HG03521 (cell line): ENCODE results near the gene PPHLN1.
A peak's percentile ranks its signal among the peaks of the same experiment; 100 is the strongest.
"Not testable (repeated sequence)": the region's sequence is repeated elsewhere in the genome, so short reads cannot be mapped to it uniquely, and the experiment has no call there.

Source experiments
- ATAC-seq: cut with Tn5 transposase; IDR thresholded peaks from one replicate; pipeline ENCODE4 v1.9.1; 2021; ENCODE audit warnings: mild to moderate bottlenecking, moderate library complexity; ENCODE audit not compliant: unreplicated experiment

The PPHLN1 gene

DNA sequence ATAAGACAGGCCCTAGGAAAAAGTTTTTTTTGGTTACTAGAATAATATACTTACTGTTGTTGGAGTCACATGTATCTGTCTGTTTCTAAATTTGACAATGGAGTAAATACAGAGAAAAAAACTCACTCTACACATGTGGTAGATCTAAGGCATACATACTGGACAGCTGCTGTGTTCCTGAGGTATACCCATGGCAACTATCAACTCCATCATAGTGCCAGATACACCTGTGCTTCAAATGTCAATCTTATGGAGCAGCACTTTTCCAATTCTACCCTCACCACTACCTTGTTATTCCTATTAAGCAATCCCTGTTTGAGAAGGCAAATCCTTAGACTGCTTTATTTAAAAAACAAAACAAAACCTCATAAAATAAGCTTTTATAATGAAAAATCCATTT lies 3.4 kb upstream of the PPHLN1 start:
- no peak for ATAC-seq

DNA sequence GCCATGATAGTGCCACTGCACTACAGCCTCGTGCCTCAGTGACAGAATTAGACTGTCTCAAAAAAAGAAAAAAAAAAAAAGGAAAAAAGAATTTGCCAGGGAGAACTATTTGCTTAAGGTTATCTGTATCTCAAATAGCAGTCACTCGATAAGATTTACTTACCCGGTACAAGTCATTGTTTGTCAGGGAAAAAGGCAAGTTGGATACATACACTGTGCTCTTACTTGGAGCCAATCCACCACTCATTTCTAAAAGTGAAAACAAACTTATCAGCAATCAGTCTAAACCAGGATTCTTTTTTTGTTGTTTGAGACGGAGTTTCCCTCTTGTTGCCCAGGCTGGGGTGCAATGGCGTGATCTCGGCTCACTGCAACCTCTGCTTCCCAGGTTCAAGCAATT lies 2.1 kb upstream of the PPHLN1 start:
- no peak for ATAC-seq

DNA sequence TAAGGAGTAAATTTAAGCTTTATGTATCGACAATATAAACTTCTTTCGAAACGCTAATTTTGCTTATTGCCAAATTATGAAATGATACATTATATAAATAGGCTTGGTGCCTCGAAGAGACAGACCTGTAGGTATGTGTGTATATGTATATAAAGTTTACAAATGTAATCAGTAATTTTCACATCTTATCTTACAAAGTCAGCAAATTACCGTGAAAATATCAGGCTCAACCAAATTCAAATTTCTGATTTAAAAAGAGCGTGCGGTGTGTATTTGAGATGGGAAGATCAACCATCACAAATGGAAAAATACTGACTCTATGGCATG lies 678 bp upstream of the PPHLN1 start:
- ATAC-seq = no peak

DNA sequence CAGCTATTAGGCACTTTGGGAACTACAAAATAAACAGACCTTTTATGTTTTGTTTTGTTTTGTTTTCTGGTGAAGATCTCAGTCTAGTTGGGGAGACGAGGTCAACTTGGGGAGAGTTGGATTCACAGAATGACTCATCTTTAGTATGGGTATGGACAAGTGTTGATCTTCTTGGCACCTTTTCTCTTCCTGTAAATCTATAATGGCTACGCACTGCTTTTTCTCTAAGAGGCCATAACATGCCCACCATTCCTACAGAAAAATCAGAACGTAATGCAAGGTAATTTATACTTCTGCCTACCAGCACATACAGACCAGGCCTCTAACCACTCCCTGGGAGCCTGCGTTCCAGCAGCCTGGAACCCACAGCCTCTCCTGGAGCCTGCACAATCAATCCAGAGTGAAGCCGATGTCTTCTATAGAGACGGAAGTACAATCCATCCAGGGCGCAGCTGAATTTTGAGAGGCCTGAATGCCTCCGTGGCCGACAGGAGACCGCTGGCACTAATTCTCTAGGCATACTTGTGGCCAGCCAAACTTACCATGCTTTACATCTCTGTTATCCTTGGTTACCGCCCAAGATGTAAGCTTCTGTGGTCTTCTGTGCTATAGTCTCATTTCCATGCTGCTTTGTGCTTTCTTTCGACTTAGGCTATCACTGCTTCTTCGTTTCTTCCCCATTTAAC lies 717 bp downstream of the PPHLN1 start:
- peak; percentile 20 for ATAC-seq

DNA sequence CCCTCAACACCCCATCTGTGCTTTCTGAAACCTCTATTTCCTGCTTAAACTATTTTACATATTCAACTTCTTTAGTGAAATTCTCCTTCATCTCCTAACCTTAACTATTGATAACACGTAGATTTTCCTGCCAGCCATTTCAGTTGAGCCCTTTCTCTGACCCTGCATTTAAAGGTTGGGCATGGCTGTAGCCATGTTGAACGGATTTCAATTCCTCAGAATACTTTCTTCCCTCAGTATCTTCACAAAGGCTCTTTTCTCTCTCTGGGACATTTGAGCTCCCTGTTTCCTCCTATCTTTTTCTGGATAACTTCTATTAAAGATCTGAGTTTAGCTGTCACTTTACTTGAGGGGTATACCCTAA lies 1.2 kb downstream of the PPHLN1 start:
- no peak for ATAC-seq

DNA sequence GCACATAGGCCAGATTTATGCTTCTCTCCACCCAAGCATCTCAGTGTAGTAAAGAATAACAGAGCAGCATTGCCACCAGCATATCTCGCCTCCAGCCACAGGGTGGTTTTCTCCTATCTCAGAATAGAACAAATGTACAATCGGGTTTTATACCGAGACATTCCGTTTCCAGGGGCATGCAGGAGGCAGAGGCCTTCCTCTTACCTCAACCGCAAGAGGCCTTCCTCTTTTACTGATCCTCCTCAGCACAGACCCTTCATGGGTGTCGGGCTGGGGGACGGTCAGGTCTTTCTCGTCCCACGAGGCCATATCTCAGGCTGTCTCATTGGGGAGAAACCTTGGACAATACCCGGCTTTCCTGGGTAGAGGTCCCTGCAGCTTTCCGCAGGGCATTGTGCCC lies 4.1 kb downstream of the PPHLN1 start:
- not testable (repeated sequence) for ATAC-seq

DNA sequence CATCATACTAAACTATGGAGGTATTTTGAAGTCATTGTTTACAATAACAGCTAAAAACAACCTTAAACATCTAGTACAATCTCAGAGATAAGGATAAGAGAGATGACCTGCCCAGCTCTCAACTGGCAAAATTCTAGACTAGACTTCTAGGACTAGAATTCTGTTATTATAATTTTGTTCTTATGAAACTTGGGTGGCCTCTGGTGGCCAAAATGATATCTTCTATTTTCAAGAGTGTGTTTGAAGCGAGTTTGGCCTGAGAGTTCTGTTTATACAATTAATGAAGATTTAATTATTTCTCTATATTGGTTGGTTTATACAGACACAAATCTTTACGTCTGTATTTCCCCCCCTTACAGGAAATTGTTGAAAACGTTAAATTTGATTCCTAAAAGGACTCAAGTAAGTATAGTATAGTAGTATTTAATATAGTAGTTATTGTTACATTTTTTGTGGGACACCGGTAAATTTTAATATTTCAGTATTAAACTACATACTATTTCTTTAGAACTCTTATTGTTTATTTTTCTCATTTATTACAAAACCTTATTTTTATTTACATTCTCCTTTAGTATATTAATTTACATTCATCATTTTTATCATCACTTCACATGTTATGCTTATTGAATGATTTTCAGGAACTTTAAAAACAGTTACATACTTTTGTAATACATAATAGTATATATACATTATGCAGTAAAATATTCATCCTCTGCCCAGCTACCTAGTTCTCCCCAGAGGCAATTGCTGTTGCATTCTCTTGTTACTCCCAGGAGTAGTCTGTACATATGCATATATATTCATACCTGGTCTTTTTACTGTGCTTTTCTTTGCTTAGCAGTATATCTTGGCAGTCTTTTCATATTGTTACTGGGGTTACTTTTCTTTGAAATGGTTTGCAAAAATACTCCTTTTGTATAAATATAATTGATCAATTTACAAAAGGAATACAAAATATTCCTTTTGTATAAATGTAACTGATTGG lies 6.6 kb downstream of the PPHLN1 start:
- ATAC-seq = peak; percentile 79

DNA sequence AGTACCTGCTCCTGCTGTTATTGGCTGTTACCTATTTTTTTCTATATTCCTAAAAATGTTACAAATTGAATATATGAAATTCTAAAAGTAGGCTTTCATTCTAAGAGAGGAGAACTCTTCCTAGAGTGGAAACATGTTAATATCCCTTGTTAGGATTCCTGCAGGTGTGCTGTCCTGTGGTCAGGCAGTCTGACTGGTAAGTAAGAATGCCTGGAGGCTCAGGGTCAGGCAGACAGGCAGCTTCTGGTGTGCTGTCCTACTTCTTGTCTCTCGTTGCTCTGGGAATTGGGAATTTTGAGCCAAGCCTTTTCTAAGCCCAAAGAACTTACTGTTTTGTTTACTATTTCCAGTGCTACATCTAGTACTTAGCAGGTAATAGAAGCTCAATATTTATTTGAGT lies 10.3 kb downstream of the PPHLN1 start:
- ATAC-seq = no peak

DNA sequence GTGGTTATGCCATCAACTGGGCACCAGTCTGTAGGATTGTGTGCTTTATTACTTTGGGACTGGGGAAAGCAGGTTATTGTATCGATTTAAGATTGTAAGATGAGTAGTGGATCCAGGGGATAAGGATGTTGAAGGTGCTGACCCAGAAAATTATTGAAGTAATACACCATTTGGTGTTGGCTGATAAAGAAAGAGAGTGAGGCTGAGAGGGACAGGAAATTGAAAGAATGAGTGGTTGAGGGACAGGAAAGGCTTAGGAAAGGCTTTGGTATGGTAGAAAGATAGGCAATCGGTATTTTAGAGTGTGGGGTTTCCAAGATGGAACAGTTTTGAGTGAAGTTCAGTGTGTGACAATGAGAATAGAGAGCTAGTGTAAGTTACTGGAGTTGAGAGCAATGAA lies 12.3 kb downstream of the PPHLN1 start:
- no peak for ATAC-seq

DNA sequence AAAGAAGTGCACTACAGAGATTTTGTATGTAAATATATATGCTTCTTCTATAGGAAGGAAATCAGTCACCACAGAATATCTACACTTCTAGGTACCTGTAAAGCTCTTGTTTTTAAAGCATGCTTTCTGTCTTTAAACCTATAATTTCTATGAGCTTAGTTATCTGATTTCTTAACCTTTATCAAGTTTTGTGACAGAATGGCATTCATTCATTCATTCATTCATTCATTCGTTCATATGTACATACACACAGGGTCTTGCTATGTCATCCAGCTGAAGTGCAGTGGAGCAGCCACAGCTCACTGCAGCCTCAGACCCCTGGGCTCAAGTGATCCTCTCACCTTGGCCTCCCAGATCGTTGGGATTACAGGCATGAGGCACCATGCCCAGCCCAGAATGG lies 16.1 kb downstream of the PPHLN1 start:
- ATAC-seq = no peak

DNA sequence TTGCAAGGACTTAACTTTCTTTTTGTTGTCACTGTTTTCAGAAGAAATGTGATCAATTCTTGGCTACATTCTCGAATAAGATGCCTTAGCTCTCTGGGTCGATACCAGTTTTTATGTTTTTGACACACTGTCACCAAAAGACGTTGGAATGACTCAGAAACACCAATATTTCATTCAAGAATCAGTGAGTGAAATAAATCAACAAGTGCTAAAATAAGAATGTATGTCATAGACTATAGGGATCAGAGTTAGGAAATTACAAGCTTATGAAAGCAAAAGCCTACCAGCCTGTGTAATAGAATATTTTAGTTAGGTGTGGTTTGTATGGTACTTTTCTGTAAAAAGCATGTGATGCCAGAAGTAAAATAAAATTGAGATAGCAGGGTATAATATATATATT lies 17.8 kb downstream of the PPHLN1 start:
- ATAC-seq = no peak

DNA sequence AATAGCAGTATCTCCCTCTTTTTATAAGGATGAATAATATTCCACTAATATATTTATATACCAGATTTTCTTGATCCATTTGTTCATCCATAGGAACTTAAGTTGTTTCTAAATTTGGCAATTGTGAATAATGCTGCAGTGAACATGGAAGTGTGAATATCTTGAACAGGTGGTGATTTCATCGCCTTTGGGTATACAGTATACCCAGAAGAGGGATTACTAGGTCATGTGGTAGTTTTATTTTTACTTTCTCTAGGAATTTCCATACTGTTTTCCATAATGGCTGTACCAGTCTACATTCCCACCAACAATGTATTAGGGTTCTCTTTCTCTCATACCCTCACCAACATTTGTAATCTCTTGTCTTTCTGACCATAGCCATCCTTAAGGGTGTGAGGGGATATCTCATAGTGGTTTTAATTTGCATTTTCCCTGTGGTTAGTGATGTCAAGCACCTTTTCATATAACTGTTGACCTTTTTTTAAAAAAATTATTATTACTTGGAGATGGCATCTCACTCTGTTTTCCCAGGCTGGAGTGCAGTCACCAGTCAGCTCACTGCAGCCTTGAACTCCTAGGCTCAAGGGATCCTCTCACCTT lies 20.5 kb downstream of the PPHLN1 start:
- no peak for ATAC-seq

DNA sequence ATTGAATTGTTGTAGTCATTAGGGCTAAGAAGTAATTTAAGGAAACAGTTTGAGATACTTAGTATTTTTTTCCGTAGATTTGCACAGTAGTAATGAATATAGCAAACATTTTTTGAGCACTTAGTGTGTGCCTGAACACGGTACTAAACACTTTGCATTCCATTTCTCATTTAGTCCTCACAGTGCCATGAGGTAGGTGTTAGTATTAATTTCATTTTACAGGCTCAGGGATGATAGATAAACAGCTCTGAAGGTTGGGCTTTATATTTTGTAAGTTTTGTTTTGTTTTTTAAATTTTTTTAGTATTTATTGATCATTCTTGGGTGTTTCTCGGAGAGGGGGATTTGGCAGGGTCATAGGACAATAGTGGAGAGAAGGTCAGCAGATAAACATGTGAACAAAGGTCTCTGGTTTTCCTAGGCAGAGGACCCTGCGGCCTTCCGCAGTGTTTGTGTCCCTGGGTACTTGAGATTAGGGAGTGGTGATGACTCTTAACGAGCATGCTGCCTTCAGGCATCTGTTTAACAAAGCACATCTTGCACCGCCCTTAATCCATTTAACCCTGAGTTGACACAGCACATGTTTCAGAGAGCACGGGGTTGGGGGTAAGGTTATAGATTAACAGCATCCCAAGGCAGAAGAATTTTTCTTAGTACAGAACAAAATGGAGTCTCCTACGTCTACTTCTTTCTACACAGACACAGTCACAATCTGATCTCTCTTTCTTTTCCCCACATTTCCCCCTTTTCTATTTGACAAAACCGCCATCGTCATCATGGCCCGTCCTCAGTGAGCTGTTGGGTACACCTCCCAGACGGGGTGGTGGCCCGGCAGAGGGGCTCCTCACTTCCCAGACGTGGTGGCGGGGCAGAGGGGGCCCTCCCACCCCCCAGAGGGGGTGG lies 23.4 kb downstream of the PPHLN1 start:
- not testable (repeated sequence) for ATAC-seq

DNA sequence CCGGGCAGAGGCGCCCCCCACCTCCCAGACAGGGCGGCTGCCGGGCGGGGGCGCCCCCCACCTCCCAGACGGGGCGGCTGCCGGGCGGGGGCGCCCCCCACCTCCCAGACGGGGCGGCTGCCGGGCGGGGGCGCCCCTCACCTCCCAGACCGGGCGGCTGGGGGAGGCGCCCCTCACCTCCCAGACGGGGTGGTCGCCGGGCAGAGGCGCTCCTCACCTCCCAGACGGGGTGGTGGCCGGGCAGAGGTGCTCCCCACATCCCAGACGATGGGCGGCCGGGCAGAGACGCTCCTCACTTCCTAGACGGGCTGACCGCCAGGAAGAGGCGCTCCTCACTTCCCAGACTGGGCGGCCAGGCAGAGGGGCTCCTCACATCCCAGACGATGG lies 24.0 kb downstream of the PPHLN1 start:
- ATAC-seq = not testable (repeated sequence)

DNA sequence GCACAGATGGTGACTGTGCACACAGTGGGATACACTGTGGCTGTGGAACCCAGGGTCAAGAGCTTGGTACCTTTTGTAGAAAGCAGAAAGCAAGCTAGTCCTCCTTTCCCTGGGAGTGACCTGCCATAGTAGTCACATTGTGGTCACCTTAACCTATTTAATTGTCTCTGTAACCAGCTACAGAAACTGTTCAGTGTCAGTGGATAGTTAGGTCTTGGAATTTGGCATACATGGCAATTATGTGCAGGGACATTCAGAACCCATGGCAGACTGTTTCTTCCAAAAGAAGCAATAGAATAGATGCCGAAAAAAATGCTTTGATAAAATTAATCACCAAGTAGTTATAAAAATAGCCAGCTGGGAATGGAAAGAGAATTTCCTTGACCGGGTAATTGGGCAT lies 30.4 kb downstream of the PPHLN1 start:
- no peak for ATAC-seq

DNA sequence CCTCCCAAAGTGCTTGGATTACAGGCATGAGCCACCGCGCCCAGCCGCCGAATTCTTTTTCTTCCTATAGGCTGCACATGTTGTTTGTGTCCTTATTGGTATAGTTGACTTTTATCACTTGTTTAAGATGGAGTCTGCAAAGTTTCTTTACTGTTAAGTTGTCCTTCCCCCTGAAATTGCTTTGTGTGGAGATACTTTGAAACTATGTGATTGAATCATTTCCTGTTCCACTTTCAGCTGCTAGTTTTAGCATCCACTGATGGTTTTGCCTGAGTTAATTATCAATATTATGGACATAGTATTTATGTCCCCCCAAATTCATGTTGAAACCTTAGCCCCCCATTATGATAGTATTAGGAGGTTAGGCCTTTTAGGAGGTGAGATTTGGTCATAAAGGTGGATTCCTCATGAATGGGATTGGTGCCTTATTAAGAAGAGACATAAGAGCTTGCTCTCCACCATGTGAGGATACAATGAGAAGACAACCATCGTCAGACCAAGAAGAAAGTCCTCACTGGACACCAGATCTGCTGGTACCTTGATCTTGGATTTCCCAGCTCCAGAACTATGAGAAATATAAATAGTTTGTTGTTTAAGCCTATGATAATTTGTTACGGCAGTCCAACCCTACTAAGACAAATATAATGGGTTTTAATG lies 34.9 kb downstream of the PPHLN1 start:
- peak; percentile 73 for ATAC-seq

DNA sequence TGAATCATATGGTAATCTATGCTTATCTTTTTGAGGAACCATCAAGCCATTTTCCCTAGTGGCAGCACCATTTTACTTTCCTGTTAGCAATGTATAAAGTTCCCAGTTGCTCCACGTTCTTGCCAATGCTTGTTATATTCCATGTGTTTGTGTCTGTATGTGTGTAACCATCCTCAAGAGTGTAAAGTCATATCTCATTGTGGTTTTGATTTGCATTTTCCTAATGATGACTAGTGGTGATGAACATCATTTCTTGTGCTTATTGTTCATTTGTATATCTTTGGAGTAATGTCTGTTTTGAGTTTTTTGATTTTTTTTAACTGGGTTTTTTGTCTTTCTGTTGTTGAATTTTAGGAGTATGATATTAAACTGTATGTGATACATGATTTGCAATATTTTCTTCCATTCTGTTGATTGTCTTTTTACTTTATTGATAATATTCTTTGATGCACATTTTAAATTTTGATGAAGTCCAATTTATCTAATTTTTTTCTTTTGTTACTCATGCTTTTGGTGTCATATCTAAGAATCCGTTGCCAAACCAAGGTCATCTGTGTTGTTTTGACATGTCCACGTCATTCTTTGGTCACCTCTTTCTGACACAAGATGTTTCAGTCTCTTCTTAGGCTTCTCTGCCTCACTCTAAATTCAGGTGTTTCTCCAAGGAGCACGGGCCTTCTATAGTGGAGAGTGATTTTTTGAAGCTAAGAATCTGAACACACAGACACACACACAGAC lies 36.1 kb downstream of the PPHLN1 start:
- no peak for ATAC-seq

DNA sequence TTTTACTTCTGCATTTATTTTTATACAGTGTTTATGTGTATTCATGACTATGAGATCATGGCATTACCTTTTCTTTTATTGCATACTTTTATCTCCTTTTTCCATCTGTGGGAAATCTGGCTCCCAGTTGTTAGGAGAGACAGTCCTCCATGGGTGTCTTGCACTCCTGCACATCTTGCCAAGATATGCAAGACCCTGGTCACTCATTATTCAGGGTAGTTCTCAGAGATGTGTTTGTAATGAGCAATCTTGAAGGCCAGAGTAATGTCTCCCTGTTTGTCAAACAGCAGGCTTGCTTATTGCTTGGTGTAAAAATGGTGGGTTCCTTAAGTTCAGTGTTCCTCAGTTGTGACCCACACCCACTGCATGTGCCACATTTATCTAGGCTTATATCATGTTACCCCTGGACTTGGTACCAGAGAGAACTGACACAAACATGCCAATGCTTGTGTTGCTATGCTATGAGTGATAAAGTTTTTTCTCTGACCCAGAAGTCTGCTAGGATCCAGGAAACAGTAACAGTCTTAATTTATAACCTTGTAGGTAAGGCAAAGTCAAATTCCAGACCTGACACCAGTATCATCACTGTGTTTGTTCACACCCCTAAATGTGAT lies 36.8 kb downstream of the PPHLN1 start:
- no peak for ATAC-seq

DNA sequence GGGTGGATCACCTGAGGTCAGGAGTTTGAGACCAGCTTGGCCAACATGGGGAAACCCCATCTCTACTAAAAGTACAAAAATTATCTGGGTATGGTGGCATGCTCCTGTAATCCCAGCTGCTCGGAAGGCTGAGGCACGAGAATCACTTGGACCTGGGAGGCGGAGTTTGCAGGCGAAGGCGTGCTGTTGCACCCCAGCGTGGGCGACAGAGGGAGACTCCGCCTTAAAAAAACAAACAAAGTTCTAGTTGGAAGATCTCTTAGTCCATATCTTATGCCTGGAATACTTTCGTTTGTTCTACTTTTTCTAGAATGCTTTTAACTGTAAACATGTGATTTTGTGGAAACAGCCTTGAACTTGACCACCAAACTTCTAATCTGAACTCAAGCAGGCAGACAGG lies 38.7 kb downstream of the PPHLN1 start:
- no peak for ATAC-seq
